ENCODE data around the gene CDH16.
A peak's percentile ranks its signal among the peaks of the same experiment; 100 is the strongest.
"Not testable (repeated sequence)": the region's sequence is repeated elsewhere in the genome, so short reads cannot be mapped to it uniquely, and the experiment has no call there.

CDH16 gene

GRCh38 chr16:66891360-66891759 is 27.3 kb downstream of the CDH16 start:
- DNase-seq, result no peak

GRCh38 chr16:66890799-66891198 is 27.9 kb downstream of the CDH16 start:
- no peak for DNase-seq

DNA sequence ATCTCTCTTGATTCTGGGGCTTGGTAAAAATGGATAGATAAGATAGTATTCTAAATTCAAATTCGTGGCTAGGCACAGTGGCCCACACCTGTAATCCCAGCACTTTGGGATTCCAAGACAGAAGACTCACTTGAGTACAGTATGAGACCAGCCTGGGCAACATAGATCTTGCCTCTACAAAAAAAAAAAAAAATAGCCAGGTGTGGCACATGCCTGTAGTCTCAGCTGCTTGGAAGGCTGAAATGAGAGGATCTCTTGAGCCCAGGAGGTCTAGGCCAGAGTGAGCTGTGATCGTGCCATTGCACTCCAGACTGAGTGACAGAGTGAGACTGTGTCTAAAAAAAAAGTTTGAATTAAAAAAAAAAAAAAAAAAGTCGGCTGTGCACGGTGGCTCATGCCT is 29.1 kb downstream of the CDH16 start:
- DNase-seq, result no peak

DNA sequence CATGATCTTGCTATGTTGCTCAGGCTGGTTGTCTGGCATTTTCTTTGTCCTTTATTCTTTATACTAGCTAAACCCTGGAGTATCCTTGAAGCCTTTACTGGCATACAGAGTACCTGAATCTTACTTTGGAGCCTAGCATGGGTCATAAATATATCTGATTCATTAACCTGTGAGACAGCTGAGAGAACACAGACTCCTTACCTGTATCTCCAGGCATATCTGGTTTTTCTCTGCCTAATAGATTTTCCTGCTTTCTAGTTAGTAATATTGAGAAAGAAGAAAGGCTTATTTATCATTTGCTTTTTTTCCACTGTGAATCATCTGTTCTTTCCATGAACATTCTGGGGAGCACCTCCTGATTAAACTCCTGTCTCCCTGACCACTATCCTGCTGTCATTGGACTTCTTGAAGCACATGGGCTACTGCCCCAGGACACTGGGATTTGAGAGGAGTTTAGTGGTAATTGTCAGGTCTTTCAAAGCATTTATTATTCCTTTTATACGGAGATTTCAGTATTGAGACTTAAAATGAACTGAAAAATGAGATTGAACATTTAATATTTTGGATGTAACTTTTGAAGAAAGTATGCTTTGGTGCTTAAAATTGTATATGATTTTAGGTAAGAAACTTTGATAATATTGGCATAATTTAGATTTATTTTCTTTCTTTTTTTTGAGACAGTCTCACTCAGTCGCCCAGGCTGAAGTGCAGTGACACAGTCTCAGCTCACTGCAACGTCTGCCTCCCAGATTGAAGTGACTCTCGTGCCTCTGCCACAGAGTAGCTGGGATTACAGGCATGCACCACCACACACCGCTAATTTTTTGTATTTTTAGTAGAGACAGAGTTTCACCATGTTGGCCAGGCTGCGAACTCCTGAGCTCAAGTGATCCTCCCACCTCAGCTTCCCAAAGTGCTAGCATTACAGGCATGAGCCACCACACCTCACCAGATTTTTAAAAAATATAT is 29.8 kb downstream of the CDH16 start:
- DNase-seq, result no peak

DNA sequence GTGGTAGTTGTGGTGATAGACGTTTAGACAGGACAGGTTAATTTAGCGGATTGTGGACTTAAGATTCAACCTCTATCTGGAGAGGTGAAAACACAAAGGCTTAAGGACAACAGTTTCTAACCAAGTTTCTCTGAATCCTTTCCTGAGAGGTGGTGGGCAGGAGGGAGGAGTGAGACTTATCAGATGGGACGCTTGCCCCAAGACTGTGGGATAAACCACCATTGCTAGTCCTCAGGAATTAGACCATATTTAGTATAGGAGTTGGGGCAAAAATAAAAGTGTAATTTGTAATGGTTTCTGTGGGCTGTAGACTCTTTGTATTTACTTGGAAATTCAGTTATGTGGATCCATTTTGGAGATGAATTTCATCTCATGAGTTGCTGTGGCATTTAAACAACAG is 31.8 kb downstream of the CDH16 start:
- DNase-seq, result no peak

GRCh38 chr16:66886321-66886720 is 32.4 kb downstream of the CDH16 start:
- no peak for DNase-seq

- DNase-seq, result no peak
Observed at GRCh38 chr16:66885491-66885890, 33.2 kb downstream of the CDH16 start.

DNA sequence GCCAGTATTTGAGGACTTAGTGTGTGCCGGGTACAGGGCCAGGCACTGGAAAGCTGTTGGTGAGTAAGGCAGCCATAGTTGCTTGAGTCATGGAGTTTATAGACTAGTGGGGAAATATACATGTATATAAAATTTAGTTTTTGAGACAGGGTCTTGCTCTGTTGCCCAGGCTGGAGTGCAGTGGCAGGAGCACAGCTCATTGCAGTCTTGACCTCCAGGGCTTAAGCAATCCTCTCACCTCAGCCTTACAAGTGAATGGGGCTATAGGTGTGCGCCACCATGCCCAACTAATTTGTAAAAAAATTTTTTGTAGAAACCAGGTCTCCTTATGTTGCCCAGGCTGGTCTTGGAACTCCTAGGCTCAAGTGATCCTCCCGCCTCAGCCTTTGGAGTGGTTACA is 36.0 kb downstream of the CDH16 start:
- no peak for DNase-seq

DNA sequence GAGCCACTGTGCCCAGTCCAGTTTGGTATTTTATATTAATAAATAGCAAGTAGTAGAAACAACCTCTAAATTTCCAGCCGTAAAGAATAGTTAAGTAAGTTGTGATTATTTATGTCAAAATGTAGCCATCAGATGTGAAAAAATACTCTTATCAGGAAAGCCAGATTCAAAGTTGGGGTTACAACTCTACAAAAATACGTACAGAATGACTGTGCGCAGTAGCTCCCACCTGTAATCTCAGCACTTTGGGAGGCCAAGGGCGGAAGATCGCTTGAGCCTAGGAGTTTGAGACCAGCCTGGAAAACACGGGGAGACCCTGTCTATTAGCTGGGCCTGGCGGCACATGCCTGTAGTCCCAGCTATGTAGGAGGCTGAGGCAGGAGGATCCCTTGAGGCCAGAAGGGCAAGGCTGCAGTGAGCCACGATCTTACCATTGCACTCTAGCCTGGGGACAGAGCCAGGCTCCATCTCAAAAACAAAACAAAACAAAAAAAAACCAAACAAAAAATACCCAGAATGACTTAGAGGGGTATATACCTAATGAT is 36.6 kb downstream of the CDH16 start:
- DNase-seq, result no peak

- DNase-seq, result no peak
Observed at GRCh38 chr16:66881560-66881959, 37.1 kb downstream of the CDH16 start.

GRCh38 chr16:66881014-66881417 is 37.7 kb downstream of the CDH16 start:
- no peak for DNase-seq

- peak; percentile 88 for DNase-seq
Observed at GRCh38 chr16:66880288-66881013, 38.2 kb downstream of the CDH16 start, which contains the start of gene PDP2. TSS of gene PDP2 (plus strand) at chr16:66880515. CDS start at chr16:66884285, 3,770 bp downstream.

- DNase-seq, result no peak
Observed at GRCh38 chr16:66878067-66878466, 40.6 kb downstream of the CDH16 start.

GRCh38 chr16:66874079-66874775 is 44.5 kb downstream of the CDH16 start:
- no peak for DNase-seq

DNA sequence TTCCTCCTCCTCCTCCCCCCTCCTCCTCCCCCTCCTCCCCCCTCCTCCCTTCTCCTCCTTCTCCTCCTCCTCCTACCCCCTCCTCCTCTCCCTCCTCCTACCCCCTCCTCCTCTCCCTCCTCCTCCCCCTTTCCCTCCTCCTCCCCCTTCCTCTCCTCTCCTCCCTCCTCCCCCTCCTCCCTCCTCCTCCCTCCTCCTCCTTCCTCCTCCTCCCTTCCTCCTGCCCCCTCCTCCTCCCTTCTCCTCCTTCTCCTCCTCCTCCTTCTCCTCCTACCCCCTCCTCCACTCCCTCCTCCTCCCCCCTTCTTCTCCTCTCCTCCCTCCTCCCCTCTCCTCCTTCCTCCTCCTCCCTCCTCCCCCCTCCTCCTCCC is 45.0 kb downstream of the CDH16 start:
- no peak for DNase-seq

GRCh38 chr16:66872943-66873684 is 45.6 kb downstream of the CDH16 start:
- peak; percentile 26 for DNase-seq

GRCh38 chr16:66872559-66872942 is 46.1 kb downstream of the CDH16 start:
- DNase-seq, result no peak

DNA sequence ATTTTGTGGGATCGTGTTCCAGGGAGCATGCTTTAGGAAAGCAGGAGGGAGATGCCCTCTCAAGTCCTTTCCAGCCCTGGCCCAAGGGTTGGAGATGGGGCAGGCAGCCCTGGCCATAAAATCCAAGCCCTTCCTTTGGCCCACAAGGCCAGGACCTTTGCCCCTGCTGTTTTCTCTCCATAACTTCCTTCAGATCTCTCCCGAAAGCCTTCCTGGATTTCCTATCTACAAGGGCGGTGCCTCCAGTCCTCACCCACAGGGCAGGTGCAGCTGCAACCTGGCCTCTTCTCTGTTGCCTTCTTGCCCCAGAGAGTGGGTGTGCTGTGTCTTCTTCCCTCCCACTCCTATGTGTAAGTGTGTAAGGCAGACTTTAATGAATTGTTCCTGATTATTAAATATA is 46.8 kb downstream of the CDH16 start:
- no peak for DNase-seq

- DNase-seq, result not testable (repeated sequence)
Observed at GRCh38 chr16:66871363-66871762, 47.3 kb downstream of the CDH16 start.

DNA sequence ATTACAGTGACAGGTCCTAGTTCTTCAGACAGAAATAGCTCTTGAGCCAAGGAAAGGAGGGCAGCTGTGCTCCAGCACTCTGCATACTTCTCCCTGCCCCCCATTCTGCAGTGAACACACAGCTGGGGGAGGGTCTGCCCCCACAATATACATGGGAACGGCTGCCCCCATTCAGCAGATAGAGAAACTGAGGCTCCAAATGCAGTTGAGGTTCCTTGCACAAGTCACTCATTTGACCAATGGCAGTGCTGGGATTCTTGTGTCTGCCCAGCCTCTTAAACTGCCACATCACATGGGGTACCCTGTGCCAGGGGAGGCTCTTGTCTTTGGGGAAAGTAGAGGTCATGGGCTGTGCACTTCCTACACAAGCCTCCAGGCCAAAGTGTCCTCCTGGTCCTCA is 49.3 kb downstream of the CDH16 start:
- no peak for DNase-seq

GRCh38 chr16:66863707-66864106 is 55.0 kb downstream of the CDH16 start:
- DNase-seq, result no peak

GRCh38 chr16:66862023-66862520 is 56.6 kb downstream of the CDH16 start:
- no peak for DNase-seq
